HG03280 (cell line): ENCODE measurements around the gene ST6GALNAC6.
A peak's percentile ranks its signal among the peaks of the same experiment; 100 is the strongest.

ENCODE experiments used
- ATAC-seq: cut with Tn5 transposase; IDR thresholded peaks from one replicate; pipeline ENCODE4 v1.9.1; 2021; ENCODE audit warnings: mild to moderate bottlenecking, moderate library complexity; ENCODE audit not compliant: unreplicated experiment

The ST6GALNAC6 gene

GRCh38 chr9:127917603-127918002, 18.2 kb upstream of the ST6GALNAC6 start:
- no peak for ATAC-seq

DNA sequence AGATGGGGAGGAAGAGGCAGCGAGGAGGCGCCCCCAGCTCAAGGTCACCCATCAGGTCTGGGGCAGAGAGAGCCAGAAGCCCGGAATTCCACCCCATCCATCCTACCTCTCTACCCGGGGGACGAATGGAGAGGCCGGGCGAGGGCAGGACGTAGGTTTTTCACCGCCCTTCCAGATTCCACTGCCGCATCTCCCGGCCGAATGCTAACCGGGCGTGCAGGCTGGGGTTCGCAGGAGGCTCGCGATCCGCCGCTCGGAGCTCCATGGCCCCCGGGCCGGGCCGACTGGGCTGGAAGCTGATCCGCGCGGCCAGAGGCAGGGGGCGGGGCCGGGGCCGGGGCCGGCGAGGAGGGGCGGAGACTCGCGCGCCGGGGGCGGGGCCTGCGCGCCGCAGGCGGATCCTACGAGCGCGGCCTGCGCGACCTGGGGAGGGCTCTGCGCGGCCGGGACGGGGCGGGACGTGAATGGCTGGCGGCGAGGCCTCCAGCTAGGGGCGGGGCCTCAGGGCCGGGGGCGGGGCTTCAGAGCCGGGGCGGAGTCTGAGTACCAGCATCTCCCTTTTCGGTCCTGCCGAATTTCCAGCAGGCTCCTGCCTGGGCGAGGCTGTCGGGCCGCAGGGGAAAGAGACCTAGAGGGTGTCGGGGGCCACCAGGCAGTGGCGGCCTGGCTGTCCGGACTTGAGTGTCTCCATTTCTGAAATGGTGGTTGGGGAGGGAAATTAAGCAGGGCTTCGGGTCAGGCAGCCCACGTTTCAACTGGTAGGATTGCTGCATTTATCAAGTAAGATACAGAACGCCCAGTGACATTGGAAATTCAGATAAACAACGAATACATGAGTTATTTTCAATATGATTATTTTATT, 17.5 kb upstream of the ST6GALNAC6 start, which contains the start of gene ST6GALNAC4:
TSS of gene ST6GALNAC4 (minus strand) at position 322 of the 862 bp plus-strand sequence. CDS start 622 bp downstream, outside the sequence.
- peak; percentile 88 for ATAC-seq

DNA sequence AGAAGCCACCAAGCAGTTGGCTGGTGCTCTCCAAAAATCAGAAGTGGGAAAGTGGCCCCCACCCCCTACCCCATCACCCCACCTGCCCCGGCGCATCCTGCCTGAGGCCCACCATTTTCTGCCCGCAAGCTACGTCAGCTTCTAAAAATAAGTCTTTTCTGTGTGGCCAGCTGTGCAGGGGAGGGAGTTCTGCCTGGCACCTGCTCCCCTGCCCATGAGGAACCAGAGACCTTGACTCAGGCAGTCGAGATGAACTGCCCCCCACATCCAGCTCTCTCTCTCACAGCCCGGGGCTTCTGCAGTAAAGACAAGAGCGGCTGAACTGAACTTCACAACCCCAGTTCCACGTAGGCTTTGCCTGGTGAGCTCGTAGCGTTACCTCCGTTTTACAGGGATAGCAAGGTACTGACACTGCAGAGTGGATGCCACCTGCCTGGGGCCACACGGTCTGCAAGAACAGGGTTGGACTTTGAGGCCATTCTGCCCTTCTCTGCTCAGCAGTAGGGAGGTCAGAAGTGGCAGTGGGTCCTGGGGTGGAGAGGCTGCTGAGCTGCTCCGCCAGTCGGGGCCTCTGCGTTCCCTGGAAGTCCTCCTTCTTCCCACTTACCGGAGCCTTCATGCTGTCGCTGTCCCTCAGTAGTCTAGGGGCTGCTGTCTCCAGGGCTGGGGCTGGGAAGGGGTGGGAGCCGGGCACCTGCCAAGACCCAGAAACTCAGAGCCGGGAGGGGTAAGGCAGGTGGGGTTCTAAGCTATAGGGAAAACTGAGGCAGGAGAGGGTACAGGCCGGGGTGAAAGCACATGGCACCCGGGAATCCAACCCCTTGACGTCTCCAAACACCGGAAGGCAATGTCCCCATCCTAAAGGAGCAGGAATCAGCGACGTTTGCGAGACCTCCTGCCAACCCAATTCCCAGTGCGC, 16.7 kb upstream of the ST6GALNAC6 start:
- no peak for ATAC-seq

- ATAC-seq = no peak
Observed at GRCh38 chr9:127915325-127915752, 15.9 kb upstream of the ST6GALNAC6 start.

DNA sequence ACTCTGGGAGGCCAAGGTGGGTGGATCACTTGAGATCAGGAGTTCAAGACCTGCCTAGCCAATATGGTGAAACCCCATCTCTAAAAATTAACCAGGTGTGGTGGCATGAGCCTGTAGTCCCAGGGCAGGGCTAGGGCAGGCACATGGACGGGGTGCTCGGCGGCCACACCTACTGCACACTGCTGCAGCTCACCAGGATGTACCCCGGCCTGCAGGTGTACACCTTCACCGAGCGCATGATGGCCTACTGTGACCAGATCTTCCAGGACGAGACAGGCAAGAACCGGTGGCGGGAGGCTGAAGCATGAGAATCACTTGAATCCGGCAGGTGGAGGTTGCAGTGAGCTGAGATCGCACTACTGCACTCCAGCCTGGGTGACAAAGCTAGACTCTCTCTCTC, 14.3 kb upstream of the ST6GALNAC6 start:
- ATAC-seq = no peak

DNA sequence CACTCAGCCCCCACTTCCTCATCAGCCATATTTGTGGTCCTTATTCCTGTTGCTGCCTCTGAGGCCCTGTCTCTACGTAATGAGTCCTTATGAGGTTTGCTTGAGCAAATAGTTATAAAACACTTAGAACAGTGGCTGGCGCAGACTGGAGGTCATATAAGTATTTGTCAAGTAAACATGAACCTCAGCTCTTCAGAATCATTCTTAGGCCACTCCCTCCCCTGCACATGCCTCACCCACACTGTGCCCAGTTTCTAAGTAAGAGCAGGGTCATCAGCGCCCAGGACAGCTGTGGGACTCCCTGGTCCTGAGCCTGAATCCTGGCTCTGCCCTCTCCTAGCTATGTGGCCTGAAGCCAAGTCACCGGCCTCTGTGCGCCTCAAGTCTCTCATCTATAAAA, 13.5 kb upstream of the ST6GALNAC6 start:
- no peak for ATAC-seq

DNA sequence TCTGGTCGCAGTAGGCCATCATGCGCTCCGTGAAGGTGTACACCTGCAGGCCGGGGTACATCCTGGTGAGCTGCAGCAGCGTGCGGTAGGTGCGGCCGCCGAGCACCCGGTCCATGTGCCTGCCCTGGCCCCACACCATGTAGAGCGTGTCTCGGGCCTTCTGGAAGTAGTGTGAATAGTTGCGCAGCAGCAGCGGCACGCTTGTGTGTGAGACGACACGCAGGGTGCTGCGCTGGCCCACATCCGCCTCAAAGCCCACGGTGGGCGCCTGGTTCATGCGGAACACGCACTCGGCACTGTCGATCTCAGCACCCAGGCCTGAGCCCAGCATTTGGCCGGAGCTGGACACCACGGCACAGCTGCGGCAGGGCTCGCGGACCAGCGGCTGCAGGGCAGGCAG, 12.9 kb upstream of the ST6GALNAC6 start:
- no peak for ATAC-seq

- ATAC-seq = no peak
Observed at GRCh38 chr9:127910613-127911205, 11.3 kb upstream of the ST6GALNAC6 start.

- ATAC-seq = no peak
Observed at GRCh38 chr9:127909839-127910273, 10.5 kb upstream of the ST6GALNAC6 start.

DNA sequence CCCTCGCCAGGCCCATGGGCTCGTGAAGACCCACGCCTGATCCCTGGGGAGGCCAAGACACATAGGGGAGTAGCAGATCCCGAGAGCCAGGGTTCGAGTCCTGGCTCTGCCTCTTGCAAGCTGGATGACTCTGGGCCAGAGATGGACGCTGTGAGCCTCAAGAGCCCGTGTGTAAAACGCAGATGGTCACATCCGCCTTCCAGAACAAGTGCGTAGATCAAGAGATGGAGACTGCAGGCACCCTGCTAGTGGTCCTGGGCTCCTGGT, 9.2 kb upstream of the ST6GALNAC6 start:
- ATAC-seq = no peak

GRCh38 chr9:127907867-127908659, 8.7 kb upstream of the ST6GALNAC6 start:
- no peak for ATAC-seq

DNA sequence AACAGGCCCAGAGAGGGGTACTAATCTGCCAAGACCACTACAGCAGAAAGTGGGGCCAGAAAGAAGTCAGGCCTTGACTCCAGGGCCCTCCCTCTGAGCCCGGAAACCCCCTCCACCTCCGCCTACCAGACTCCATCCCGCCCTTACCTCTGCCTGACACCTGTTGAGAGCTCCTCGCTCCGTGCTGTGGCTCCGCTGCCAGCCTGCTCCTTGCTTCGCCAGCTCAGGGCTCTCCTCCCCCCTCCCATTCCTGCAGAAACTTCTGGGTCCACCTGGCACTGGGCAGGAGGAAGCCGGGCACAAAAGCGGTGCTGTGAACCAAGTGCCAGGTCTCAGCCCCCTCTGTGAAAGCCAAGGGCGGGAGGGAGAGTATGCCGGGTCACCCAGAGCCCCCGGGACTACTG, 6.4 kb upstream of the ST6GALNAC6 start:
- ATAC-seq = no peak

DNA sequence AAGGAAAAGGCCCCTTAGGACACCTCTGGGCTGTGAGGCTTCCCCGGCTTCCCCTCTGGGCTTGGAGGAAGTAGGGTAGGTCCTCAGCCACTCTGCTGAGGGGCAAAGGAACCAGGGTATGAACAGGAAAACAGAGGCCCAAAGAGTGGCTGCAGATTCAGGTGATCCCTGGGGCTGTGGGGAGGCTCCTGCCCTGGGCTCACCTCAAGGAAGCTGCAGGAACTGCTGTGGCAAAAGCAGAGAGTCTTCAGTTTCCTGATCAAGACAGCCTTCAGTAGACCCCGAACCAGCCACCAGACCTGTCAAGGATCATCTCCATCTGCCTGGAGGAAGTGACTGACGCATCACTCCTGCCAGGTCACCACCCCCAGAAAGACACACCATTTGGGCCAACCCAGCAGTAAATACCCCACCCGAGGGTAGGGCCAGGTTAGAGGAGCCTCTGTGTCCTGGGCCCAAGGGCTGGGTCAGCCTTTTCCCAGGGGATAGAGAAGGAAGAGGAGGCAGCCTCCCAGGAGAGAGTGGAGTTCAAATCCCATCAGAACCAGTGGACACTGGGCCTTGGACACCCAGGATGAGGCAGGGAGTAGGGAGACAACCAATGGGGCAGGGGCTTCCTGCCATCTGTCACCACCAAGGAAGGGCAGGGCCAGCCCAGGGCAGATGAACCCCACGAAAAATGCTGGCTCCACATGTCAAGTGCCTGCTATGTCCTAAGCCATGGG, 5.8 kb upstream of the ST6GALNAC6 start:
- no peak for ATAC-seq

DNA sequence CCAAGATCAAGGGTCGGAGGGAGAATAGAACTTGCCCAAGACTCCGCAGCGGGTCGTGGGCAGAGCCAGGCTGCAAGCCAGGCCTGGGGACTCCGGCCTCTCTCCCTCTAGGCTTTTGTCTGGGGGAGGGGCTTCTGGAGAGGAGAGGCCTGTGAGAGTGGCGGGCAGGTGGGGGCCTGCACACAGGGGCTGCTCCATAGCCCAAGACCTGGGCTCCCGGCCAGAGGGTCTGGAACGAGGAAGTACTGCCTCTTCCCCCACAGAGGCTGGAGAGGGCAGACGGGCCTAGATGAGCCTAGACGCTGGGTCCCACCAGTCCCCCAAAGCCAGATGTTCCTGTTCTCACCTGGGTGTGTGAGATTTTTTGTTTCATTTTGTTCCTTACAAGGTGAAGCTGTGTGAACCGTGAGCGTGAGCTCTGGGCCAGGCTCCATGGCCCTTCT, 5.2 kb upstream of the ST6GALNAC6 start:
- no peak for ATAC-seq

- peak; percentile 28 for ATAC-seq
Observed at GRCh38 chr9:127903557-127904475, 4.4 kb upstream of the ST6GALNAC6 start.

DNA sequence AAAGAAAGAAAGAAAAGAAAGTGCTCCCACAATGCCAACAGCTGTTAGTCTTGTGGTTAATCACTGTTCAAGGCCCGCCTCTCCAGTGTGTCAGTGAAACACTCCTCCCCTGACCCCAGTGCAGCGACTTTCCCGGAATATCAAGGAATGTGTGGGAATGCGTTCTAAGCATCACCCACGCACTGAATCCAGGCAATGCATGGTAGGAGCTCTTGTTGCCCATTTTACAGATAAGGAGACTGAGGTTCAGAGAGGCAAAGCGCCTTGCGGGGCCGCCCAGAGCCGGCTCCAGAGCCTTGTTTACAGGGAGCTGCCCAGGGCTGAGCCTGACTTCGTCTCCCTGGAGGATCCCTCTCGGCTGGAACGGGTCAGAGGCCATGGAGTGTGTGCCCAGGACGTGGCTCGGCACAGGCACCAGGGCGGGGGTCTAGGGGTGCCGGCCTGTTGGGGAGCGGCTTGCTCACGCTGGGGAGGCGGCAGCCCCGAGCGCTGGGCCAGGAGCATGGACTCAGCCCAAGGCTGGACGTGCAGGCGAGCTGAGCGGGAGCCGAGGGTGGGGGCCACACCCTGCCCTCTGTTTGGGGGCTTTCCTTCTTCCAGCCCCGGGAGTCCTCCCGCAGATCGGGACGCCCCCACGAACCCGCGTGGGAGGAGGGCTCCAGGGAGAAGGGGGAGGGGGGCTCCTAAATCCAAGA, 823 bp downstream of the ST6GALNAC6 start:
- no peak for ATAC-seq

GRCh38 chr9:127897193-127897692, 2.2 kb downstream of the ST6GALNAC6 start:
- no peak for ATAC-seq
